Suprapubic skin (tissue), 3 donors: ENCODE data around the gene ITGA2.

ENCODE experiments used
- CTCF ChIP-seq, 2 donors: fragments of 200-600 bp in 1 of 2; fragments of 450-650 bp in 1 of 2; sonication (generic) in 1 of 2; IDR thresholded peaks; one replicate each; pipeline ENCODE4 v1.5.1; 2016 to 2019; ENCODE audit warnings: antibody characterized with exemption in 2 of 2, mild to moderate bottlenecking in 1 of 2, moderate library complexity in 1 of 2
- POLR2A ChIP-seq, 2 donors: fragments of 450-650 bp; IDR thresholded peaks; one replicate each; pipeline ENCODE4 v1.6.1; 2017; ENCODE audit warnings: antibody characterized with exemption in 2 of 2, mild to moderate bottlenecking in 2 of 2, moderate library complexity in 2 of 2

- TF ChIP-seq POLR2A (IDR thresholded peaks at IDR 0.05): no peak
- no peak for TF ChIP-seq CTCF (IDR thresholded peaks at IDR 0.05)
Measured at GRCh38 chr5:53010814-53011213, 21.7 kb downstream of the ITGA2 start.
